ENCODE results near the gene FAM117B.

FAM117B gene

GRCh38 chr2:202634556-202635427, at the start of gene FAM117B:
Gene FAM117B (plus strand): TSS chr2:202634969. CDS start chr2:202635188, 219 bp downstream.
- DNase-seq, result peak; percentile 62 to 99 (median 95)

DNA sequence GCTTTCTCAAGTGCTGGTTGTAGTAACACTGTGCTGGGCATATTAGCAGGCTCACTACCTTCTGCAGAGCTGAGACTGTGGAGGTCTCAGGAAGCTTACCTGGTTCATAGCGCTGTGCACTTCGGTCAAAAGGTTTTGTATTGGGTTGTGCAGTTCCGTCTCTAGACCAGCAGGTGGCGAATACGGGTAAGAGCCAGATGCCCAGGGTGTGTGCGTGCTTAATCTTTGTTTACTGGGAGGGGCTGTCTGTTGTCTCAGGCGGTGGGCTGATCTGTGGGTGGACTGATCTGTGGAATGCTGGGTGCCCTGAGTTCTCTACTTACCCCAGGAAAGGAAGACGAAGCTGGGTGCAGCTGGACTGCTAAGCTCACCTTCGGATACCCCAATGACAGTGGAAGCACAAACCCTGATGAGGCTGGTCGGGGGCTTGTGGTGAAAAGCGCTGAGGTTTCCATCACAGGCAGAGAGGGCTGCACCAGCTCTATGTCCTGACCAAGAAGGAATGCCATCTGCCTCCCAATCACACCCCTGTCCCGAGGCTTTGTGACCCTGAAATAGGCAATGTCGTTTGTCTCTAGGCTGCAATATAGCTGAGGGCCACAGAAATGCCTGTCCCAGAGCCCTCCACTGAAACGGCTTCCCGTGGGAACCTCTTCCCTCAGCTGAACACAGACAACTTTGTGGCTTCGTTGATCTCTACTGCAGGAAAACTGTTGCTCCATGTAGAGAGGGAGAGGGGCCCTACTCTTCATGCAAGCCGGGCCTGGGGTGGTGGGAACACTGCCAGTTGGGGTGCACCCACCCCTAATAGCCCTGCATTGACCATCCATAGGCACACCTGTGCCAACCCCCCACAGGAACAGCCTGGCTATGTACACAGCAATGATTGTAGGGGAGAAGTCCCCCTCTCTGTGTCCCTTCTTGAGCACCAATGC, 45.9 kb upstream of the FAM117B start:
- peak in 42 of 56 donors; percentile 4 to 72 (median 22) for DNase-seq

DNA sequence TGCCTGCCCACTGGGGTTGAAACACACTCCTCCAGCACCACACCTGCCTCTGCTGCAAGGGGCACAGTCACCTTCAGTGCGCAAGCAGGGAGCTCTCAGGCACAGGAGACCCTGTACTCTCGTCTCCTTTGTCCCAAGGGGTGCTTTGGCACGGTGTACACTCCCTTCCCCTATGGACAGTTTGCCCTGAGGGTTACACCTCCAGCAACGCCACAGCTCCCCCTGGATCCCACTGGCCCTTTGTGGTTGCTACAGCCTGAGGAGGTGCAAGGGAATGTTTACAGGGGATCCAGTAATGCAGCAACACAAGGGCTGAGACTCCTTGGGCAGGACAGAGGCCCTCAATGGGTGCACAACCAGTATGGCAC, 45.2 kb upstream of the FAM117B start:
- no peak for DNase-seq

DNA sequence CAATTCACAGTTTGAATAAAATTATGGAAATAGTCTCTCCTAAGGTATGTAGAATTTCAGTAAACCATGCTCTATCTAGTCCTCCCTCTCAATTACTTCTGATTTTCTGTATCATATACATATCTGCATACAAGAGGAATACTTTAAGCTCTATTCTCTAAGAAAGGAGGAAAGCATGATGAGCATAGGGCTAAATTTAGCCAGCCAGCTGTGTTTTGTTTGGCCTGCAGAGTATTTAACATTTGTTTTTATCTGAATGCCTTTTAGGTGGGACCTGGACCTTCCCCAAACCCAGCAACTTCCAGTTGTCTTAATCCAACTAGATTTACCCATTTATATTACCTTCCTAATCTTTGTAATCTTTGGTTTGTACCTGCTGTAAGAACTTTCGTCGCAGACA, 42.2 kb upstream of the FAM117B start:
- DNase-seq, result no peak

DNA sequence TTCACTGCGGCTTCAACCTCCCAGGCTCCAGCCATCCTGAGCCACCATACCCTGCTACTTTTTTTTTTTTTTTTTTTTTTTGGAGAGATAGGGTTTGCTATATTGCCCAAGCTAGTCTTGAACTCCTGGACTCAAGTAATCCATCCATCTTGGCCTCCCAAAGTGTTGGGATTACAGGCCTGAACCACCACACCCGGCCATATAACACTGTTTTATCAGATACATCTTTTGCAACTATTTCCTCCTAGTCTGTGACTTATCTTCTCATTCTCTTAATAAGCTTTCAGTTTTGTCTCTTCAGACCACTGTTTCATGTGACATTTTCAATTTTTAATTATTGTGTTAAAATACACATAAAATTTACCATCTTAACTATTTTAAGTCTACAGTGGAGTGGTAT, 35.7 kb upstream of the FAM117B start:
- no peak for DNase-seq

DNA sequence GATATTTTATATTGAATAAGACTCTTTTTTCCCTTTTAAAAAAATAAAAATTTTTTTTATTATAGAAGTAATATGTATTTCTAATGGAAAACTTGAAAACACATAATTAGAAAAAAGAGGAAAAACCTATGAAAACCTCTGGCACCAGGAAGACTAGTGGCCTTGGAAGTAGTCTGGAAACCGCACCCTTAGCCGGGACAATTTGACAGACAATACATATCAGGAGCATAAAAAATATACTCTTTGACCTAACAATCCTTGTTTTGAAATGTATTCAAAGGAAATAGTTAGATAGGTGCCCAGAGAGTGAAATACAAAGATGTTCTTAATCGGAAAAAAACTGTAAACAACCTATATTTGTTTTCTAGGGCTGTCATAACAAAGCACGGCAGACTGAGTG, 34.9 kb upstream of the FAM117B start:
- no peak for DNase-seq

DNA sequence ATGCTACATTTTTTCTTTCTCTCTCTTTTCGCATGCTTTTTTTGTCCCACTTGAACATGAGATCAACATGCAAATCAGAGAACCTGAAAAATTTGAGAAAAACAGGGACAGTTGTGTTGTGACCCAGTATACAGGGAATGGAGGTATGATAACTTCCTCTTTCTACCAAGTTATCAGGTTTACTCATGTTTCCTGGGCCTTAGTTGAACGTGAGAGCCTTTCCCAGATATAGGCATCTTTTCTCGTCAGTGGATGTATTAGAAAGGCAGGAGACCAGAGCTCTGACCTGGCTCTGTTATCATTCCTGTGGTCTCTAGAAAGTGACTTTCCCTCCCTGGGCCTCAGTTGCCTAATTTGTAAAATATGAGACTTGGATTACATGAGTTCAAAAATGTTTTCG, 30.1 kb upstream of the FAM117B start:
- no peak for DNase-seq

- DNase-seq, result no peak
Measured at GRCh38 chr2:202605174-202605573, 29.6 kb upstream of the FAM117B start.

DNA sequence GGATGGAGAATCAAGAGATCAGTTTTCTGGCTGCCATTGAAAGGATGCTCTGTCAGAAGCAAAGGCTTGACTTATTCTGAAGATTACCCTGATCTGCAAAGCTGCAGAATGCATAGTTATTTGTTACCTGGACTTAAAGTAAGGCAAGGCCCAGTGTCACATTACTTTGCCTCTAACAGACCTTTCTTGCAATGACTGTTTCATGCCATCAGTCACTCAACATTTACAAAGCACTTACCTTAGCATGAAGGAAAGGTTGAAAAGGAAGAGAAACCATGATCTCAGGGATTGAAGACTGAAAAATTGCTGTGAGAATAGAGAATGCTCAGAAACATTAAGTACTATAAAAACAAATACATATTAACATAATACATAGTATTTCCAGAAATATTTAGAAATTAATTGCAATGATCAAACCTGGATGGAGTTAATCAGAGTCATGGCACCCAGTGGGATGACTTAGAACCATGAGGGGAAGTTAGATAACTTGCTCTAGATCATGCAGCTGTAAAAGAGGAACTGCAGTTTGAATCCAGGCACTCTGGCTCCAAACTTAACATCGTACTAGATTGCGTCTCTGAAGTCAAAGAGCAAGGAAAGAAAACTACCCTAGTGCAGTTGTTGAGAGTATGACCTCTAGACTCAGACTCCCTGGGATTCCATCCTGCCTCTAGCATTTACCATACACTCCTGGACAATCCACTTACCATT, 26.5 kb upstream of the FAM117B start:
- no peak for DNase-seq

- no peak for DNase-seq
Measured at GRCh38 chr2:202609381-202610145, 25.2 kb upstream of the FAM117B start.

DNA sequence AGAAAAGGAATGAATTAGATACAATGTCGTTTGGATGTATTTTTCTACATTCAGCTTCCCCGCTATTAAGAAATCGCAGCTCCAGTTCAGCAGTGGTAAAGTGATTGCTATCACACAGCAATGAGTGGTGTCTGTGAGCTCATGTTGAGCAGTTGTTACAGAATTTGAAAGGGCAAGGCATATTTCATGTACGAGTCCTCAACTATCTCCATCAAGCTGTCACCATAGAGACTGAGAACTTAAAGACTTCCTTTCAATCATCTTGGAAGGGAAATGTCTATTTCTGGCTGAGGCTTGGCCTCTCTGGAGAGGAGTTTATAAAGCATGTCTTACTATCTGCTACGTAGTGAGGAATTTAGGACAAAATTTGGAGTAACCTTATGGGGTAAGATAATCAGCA, 24.4 kb upstream of the FAM117B start:
- DNase-seq, result no peak

GRCh38 chr2:202612145-202612544, 22.6 kb upstream of the FAM117B start:
- no peak for DNase-seq

- no peak for DNase-seq
Measured at GRCh38 chr2:202613479-202613878, 21.3 kb upstream of the FAM117B start.

DNA sequence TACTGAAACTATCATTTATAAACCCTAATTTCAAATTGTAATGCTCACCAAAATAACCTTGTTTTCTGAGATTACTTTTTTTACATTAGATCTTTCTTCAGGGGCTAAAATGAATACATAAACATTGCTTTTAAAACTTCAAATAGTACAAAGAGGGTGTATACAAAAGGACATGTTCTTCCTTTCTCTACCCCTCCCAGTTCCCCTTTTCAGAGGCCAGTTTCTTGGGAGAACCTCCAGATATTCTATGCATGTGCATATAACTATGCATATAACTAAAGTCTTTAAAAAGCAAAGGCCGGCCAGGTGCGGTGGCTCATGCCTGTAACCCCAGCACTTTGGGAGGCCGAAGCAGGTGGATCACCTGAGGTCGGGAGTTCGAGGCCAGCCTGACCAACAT, 10.6 kb upstream of the FAM117B start:
- no peak for DNase-seq

DNA sequence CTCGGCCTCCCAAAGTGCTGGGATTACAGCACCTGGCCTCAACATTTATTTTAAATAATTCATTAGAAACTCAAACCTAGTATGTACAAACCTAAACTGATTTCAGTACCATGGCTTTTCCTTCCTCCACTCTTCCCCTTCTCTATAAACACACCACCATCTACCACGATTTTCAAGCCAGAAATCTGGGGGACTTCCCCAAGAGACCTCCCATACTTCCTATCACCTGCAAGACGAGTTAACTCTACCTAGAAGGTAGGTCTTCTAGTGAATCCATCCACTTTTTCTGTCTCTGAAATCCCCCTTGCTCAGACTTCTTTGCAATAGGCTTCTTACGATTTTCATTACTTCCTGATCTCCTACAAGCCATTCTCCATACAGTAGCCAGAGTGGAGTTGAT, 7.7 kb upstream of the FAM117B start:
- DNase-seq, result no peak

DNA sequence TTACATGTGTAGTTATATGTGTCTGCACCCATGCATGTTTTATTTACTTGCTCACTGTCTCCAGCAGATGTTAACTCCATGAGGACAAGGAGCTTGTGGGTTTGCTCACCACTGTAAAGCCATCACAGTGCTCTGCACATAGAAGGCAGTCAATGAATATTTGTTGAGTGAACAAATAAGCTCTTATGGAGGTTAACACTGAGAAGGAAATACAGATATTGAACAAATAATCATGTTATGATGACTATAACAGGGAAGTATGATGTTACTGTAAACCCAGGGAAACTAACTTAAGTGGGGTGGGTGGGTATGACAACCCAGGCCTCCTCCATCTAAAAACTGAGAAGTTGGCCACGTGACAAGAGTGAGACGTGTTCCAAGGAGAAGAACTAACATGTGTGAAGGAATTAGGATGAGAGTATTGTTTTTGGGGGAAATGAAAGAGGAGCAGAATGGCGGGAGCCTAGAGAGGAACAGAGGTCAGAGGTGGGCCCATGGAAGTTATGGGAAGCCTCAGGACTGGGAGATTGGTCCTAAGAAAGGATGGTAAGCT, 6.0 kb upstream of the FAM117B start:
- no peak for DNase-seq

DNA sequence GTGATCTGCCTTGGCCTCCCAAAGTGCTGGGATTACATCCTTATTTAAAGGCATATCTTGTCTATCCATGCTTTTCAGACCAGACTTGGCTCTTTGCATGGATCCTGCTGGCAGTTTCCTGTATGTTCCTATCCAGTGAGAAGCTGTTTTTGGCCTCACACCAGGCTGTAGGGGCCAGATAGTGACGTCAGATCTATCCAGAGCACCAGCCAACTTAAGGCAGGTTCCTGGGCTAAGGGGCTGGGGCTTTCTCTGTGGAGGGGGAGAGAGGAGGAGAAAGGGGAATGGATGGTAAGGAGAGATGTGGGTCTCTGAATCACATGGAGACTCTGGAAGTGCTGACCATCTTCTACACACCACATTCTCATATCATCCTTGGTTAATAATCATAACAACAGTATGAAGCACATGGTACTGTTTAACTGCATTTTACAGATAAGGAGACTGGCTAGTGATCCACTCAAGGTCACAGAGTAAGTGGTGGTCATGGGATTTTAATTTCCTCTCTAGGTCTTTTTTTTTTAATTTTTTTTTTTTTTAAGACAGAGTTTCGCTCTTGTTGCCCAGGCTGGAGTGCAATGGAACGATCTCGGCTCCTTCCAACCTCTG, 2.0 kb upstream of the FAM117B start:
- DNase-seq, result no peak

DNA sequence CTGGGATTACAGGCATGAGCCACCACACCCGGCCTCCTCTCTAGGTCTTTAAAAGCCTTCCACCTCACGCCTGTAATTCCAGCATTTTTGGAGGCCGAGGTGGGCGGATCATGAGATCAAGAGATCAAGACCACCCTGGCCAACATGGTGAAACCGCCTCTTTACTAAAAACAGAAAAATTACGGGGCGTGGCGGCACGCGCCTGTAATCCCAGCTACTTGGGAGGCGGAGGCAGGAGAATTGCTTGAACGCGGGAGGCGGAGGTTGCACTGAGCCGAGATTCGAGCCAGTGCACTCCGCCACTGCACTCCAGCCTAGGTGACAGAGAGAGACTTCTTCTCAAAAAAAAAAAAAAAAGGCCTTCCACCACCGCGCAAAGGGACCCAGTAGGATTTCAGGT, 1.3 kb upstream of the FAM117B start:
- no peak for DNase-seq

DNA sequence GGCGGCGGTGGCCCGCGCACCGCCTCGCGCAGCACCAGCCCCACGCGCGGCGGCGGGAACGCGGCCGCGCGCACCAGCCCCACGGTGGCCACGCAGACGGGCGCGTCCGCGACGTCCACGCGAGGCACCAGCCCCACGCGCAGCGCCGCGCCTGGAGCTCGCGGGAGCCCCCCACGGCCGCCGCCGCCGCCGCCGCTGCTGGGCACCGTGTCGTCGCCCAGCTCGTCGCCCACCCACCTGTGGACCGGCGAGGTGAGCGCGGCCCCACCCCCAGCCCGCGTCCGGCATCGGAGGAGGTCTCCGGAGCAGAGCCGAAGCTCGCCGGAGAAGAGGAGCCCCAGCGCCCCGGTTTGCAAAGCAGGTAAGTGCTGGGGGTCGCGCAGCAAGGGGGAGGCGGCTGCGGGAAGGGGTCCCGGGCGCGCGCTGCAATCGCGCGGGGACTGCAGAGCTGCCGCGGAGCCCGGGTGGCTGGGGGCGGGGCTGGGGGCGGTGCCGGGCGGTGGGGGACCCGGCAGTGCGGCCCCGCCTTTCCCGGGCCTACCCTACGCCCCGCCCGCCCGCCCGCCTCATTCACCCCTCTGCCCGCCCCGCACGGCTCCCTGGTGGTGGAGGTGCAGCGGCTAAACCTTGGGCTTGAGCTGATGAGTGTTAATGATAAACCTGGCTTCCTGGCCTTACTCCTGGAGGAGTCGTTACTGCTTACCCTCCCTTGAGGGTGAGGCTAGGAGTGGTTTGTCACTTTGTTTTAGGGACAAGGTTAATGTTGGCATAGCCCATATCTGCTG, 851 bp downstream of the FAM117B start:
- DNase-seq, result peak in 54 of 56 donors; percentile 6 to 79 (median 52)

DNA sequence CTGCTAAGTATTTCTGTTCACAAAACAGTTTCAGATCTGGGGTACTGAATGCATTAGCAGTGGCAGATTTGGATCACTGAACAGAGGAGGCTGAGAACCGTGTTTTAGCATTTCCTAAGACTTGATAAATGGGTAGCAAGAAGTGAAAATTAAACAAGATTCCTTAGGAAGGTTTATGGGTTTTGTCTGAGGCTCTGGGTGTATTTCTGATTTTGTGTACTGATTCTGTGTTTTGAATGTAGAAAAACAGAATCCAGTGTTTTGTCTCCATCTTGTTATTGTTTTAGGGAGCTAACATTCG, 1.4 kb downstream of the FAM117B start:
- DNase-seq, result no peak
